HG02759 (cell line): ENCODE measurements around the gene GAS7.

Experiments
- ATAC-seq: cut with Tn5 transposase; IDR thresholded peaks from one replicate; pipeline ENCODE4 v1.9.1; 2021; ENCODE audit warnings: mild to moderate bottlenecking, moderate library complexity; ENCODE audit not compliant: unreplicated experiment

GAS7 gene

DNA sequence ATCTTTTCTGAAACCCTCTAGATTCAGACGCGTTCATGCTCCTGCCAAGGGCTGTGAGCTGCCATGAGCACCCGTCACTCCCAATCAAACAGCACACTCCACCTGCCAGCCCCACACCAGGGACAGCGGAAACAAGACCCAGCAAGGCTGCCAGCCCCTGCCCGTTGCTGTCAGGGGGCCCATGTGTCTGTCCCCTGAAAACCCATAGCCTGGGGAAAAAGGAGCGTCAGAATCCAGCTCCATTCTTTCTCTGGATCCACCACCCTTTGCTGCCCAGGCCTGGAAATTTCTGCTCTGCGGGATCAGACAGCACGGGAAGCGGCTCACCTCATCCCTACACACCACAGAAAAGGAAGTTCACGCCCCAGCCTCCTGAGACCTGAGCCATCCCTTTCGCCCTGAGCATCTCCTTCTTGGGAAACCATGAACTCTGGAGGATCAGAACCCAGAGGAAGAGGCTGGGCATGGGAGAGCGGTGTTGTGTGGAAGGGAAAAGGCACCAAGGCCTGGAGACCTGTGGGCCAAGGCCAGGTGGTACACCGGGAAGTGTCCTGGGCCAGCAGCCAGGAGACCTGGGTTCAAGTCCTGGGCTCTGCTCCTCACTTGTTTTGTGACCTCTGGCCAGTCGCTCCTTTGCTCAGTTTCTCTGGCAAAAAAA lies 241.8 kb downstream of the GAS7 start:
- ATAC-seq, result no peak

DNA sequence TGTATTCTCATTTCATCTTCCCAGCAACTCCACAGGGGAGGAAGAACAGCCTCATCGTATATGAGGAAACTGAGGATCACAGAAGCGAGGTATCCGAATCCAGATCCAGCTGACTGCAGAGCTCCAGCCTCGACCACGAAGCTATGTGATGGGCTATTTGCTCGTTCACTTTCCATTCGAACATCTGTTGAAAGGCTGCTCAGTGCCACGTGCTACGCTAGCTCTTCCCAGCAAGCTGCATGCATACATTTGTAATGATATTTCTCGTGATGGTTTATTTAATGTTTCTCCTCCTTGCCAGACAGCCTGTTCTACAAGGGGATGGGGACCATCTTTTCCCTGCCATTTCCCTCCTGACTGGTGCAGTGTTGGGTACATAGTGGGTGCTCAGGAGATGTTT lies 244.9 kb downstream of the GAS7 start:
- ATAC-seq, result no peak

DNA sequence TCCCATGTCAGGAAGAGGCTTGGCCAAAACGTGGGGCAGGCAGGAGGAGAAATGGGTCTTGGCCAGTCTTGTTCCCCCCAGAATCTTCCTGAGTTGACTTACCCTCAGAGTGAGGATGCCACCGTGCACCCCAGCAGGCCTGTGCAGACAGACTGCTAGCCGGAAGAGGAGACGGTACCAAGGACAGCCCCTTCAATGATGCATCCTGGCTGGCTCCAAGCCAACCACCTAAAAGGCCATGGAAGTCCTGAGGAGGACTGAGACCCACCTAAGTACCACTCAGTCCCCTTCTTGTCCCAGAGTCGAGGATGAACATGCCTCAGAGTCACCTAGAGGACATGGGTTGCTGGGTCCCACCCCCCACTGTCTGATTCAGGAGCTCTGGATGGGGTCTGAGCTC lies 246.6 kb downstream of the GAS7 start:
- no peak for ATAC-seq

DNA sequence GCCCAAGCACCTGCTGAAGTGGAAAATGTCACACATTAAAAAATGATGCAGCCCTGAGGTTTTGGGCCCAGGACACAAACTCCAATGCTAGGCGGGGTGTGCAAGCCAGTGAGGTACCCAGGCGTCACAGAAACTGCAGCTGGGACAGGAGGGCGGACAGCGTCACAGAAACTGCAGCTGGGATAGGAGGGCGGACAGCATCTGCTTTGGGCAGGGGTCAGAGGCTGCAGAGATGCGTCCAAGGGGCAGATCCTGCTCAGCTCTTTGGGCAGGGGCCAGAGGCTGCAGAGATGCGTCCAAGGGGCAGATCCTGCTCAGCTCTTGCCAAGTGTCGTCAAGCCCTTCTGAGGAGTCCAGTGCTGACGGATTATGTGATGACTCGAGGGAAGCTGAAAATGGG lies 249.5 kb downstream of the GAS7 start:
- no peak for ATAC-seq

DNA sequence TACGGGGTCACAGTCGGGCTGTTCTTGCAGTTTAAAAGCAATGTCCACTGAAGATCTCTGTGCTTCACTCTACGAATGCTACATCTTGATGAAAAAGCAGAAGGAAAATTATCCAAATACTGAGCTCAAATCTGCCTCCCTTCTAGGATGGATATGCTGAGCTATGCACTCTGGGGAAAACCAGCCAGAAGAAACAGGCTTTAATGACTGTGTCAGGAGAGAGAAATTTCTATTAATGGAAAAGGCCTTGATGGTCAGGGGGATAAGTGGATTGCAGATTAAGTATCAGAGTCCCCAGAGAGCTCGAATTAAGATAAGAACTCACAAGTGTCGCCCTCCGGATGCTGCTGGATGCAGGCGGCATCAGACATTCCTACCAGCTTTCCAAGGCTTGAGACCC lies 253.7 kb downstream of the GAS7 start:
- ATAC-seq, result no peak

DNA sequence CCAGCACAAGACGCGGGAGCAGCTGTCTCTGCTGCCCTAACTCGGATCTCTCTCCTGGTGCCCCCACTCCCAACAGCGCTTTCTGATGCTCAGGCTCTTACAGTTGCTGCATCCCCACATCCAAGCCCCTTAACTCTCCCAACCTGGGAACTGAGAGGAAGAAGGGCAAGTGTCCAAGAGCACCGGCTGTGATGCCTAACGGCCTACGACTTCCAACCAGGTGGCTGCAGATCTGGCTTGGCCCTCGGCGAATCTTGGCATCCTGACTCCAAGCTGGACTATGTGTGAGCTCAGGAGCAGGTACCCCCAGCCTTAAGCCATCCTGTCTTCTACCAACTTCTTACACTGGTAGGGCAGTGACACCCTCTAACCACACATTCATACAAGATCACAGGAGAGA lies 255.1 kb downstream of the GAS7 start:
- ATAC-seq, result no peak

DNA sequence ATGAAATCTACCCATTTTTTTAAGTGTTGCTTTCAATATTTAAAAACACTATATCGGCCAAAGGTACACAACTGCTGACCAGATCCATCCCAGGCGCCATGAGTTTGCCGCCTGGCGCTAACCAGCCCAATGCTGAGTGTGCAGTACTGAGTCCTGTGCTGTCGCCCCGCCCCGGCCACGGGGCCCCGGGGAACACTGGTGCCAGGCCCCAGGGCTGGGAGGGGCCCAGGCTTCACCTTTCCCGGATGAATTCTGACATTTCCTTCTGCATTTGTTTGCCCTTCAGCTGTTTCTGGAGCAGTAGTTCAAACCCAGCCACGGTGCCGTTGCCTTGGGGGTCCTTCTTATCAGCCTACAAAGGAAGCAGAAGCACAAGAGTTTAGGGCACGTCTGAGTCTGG lies 255.5 kb downstream of the GAS7 start:
- no peak for ATAC-seq

DNA sequence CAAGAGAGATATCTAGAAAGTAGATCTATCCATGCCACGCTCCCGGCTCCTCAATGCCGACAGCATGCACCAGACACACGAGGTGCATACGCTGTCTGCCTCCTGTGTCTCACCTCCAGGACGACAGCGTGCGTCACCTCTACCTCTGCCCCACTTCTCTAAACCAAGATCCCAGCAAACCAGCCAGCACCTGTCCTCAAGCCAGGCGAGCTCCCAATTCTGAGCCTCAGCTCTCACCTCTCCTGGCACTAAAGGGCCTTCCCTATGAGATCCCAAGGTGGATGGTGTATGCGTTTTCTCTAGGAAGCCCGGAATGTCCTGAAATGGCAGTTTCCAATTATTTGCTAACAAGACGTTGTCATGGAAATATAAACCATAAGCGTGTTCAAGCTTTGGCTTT lies 257.1 kb downstream of the GAS7 start:
- no peak for ATAC-seq

DNA sequence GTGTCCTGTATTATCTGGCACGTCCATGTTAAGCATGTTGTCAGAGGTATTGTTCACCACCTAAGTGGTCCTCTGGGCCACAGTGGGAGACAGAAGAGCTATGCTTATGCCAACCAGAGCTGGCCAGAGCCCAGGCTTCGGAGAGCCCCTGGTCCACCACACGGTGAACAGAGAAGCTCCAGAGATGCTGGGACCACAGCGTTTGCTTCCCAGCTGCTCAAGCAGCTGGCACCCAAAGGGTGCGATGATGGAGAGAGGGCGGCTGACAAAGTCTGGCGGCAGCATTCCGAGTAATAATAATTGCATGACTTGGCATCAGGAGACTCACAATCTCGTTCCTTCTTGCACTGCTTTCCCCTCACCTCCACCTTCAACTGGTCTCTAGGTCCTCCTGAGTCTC lies 257.6 kb downstream of the GAS7 start:
- no peak for ATAC-seq

DNA sequence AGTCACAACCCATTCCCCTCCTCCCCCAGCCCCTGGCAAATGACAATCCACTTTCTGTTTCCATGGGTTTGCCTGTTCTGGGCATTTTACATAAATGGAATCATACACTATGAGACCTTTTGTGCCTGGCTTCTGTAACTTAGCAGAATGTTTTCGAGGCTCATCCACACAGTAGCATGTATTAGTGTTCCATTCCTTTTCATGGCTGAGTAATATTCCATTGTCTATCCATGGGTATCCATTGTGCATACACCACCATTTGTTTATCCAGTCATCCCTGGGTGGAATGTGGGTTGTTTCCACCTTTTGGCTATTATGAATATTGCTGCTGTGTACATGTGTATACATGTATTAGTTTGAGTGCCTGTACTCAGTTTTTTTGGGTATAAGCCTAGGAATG lies 259.6 kb downstream of the GAS7 start:
- no peak for ATAC-seq

DNA sequence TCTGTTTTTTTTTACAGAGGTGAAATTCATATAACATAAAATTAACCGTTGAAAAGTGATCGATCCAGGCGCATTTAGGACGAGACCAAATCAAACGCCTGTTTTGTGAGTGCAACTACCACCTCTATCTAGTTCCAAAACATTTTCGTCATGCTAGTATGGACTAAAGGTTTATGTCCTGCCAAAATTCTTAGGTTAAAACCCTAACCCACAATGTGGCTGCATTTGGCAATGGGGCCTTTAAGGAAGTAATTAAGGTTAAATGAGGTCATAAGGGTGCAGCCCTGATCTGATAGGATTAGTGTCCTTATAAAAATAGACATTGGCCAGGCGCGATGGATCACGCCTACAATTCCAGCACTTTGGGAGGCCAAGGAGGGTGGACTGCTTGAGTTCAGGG lies 260.5 kb downstream of the GAS7 start:
- no peak for ATAC-seq

DNA sequence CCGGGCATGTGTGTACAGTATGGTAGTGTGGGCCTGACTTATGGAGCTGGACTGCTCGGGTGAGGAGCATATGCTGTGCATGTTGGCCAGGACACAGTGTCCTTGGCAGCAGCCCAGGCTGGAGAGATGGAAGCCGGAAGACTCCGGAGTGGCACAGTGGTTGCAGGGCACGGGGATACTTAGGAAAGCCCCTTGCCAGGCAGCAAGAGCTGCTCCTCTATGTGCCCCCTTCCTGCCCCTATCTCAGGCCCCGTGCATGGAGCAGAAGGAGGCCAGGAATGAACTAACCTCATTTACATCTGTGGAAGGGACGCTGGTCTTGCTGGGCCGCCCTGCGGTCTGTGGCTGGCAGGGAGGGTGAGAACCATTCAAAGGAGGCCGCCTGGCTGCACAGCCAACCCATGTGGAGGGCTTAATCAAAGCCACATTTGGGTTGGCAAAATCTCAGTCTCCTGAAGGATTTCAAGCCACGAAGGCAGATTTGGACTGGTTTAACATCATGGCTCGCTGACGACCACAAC lies 261.1 kb downstream of the GAS7 start:
- no peak for ATAC-seq

DNA sequence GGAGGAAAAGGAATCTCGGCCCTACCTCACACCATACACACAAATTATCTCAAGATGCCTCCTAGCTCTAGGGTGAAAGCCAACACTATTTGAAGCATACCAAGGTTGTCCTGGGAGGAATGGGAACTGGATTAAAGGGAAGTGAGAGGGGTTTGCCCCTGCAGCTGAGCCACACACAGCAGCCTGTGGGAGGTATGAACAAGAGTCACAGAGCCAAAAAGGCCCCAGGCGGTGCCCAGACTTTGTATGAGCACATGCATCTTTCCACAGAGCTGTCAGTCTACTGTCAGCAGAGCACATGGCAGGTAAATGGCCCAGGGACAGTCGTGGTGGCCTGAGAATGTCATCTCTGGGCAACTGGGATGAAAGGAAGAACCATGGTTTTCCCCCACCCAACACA lies 262.3 kb downstream of the GAS7 start:
- ATAC-seq, result no peak

DNA sequence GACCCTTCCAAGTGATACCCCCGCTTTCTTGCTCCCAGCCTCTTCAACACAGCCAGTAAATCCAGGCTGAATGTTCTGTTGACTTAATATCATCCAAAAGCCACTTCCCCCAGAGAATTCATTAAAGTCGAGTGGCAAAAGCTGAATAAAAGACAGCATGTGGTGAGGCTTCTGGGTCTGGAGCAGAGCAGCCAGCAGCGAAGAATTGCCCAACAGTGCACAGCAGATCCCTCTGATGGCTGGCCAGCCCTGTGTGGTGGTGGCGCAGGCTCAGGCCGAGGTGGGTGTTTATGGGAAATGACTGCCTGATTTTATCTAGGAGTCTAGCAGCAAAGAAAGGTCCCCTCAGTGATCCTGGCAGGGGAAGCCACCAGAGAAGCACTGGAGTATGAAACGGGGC lies 263.0 kb downstream of the GAS7 start:
- ATAC-seq, result no peak

DNA sequence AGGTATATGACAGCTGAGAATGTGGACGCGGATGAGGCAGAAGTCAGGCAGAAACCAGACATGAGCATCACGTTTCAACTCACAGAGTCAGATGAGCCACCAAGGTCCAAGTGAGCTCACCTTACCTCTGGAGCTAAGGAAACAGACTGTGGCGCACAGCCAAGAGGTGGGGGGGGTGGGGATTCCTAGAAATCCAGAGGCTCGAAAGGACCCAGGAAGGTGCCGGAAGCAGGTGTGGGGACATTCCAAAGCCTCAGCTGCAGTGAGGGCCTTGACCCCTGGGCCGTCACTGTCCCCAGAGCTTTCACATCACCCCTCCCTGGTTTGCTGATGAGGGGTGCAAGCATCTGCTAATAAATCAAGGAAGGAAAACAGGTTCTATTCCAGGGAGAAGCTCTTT lies 264.1 kb downstream of the GAS7 start:
- no peak for ATAC-seq

DNA sequence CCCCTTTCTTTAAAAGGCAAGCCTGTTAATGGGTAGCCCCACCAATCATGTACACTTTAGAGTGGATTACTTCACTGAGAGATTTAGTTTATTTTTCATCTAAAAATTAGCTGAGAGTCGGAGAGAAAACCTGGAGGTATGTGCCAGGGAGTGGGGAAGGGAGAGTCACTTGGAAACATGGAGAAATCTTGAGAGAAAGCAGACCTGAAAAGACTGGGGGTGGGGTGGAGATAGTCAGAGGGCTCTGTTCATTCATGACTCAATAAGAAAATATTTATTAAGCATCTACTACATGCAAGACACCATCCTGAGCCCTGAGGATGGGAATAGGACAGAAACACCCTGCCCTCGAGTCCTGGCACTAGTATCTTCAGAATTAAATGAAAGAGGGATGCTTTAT lies 265.9 kb downstream of the GAS7 start:
- no peak for ATAC-seq

DNA sequence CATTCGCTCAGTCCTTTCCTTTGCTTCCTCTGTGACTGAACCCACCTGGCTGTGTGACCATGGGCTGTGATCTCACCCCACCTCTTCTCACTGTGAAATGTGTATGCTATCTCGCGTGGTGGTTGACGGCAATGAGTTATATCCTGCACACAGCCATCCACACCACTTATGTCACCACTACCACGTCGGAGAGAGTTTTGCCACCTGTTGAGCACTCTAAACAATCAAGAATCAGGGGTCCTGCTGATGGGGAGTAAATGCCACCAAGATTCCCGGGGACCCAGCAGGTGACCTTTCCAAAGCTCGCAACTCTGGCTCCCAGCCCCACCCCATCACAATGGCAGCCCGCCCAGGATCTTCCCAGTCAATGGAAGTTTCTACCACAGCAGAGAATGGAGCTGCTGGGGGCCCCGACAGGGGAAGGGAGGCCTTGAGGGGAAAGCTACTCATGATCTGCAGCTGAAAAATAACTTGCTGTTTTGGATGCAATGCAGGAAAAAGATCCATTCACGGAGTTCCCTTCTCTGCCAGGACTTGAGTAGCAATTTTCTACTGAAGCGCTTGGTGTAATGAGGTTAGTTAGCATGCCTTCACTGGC lies 267.2 kb downstream of the GAS7 start:
- no peak for ATAC-seq

DNA sequence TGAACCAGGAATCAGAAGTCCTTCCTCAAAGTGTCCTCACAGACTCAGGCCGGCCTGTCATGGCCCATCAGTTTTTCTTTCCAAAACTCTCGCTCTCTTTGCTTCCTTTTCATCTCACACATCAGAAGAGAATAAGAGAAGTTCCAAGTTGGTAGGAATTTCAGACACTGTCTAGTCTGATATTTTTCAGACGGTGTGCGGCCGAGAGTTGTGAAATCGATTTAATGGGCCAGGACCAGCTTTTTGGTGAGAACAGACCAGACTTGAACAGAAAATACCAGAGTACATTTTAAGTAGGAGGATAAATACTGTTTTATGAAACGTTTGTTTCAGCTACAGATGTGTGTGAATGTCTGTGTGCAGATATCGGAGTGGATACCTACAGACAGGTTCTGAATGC lies 268.5 kb downstream of the GAS7 start:
- ATAC-seq, result no peak

DNA sequence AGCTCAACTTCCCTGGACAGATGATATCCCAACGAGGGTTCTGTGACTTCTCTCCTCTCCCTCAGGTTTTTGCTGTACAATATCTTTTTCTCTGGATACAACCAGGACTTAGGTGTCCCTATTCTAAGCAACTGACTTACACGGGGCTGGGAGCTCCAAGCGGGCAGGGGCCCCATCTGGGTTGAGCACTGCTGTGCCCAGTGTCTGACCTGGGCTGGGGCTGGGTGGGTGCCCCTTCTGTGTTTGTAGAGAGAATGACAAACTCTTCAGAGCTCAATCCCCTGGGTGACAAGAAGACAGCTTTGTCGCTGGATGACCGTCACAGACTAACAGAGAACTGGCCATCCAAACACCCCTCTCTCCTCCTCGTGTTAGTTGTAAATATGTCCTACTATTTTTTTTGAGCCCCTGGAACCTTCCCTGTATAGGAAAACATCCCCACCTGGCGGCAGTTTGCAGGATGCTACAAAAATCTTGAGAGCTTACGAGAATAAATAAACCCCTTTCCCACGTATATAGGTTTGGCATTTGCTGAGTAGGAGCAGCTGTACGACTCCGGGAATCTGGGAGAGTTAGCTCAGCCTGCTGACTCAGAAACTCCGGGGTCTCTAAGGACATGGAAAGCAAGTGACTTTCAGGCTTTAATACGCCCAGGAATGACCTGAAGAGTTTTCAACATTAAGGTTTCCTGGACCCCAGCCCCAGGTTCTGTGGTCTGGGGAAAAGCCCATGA lies 269.6 kb downstream of the GAS7 start:
- ATAC-seq, result no peak

DNA sequence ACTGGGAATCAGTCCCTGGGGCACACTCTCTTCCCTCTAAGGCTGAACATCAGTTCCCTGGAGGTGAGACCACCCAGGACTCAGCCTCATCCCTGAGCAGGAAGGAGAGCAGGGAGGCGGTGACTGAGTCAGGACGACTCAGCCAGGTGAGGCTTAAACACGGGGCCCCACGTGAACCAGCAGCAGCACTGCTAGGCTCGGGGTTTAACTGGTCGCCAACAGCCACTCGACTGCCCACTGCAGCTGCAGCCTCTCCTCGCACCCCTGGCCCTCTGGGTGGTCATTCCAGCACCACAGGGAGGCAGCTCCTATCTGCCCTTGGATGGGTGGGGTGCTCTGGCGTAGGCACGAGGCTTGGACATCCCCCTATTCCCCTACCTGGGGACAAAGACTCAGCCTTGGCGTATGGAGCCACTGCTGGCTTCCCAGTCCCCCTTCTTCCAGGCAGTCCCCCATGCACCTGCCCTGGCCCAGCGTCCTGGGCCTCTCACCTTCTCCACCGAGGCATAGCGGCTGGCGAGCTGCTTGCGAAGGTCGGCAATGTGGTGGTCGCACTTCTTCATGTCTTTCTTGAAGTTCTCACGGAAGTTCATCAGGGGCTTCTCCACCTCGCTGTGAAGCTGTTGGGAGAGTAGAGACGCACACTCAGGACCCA lies 272.1 kb downstream of the GAS7 start:
- no peak for ATAC-seq

DNA sequence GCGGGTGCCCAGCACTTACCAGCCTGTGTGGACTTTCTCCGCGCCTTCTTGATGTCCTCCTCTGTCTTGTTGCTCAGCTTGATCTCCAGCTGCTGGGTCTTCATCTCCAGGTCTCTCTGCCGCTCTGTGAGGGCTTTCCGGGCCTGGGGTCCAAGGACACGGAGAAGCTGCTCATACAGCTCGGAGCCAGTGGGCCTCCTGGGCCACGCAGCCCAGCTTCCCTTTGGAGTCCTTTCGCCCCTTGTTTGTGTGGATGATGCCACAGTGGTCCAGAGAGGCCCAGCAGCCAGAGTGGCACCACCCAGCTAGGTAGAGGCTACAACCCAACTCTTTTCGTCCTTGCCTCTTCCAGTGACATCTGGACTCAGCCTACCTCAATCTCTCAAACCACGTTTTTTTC lies 272.9 kb downstream of the GAS7 start:
- ATAC-seq, result no peak

DNA sequence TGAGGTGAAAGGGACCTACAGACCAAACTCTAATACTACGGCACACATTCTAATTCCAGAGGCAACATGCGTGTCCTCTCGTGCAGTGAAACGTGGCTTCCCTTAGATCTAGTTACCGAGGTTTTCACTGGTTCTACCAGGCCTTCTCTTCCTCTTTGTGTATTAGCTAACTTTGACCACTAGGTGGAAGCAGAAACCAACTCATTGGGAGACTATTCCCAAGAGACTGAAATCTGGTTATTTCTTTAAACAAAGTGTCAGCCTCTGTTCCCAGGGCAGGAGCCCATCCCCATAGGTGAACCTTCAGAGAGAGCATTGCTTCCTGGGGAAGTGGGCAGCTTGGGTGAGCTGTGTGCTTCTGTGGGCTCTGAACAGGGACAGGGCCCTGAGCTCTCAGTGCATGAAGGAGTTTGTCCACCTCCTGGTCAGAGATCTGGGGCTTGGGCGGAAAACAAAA lies 273.6 kb downstream of the GAS7 start:
- ATAC-seq, result no peak
